Kidney (tissue), 14 donors: ENCODE measurements around the gene GPR55. TPM values are rescaled to one million over a fixed set of nuclear protein-coding genes. Genes with fewer than 3 reads are reported as not detected.
"Not testable (repeated sequence)": the region's sequence is repeated elsewhere in the genome, so short reads cannot be mapped to it uniquely, and the experiment has no call there.

ENCODE experiments used
- DNase-seq, 5 donors: peaks; one replicate each; pipeline ENCODE4 v3.0.0-alpha.2; 2013 to 2020
- FAIRE-seq: peaks from 2 replicates; lab custom pipeline; 2012; peaks lifted over from hg19 to GRCh38; lab: Jason Lieb, UNC
- H3K27ac ChIP-seq, 2 donors: one replicate each; pipeline ENCODE4 v1.7.0; 2013; ENCODE audit warnings: low read depth in 2 of 2, low read length in 2 of 2, inconsistent platforms in 1 of 2
- H3K27me3 ChIP-seq: one replicate; pipeline ENCODE4 v1.7.1; 2013; ENCODE audit warnings: low read length, inconsistent platforms; ENCODE audit not compliant: control insufficient read depth, insufficient read depth
- H3K36me3 ChIP-seq, 3 donors: one replicate each; pipeline versions ENCODE4 v1.7.0 to v1.7.1; 2013; ENCODE audit warnings: low read length in 3 of 3, control low read depth in 1 of 3, inconsistent platforms in 1 of 3; ENCODE audit not compliant: insufficient read depth in 3 of 3, control insufficient read depth in 2 of 3
- H3K4me1 ChIP-seq, 3 donors: one replicate each; pipeline versions ENCODE4 v1.7.0 to v1.7.1; 2013; ENCODE audit warnings: low read length in 3 of 3, inconsistent platforms in 1 of 3, low read depth in 1 of 3; ENCODE audit not compliant: control insufficient read depth in 2 of 3, insufficient read depth in 2 of 3
- H3K4me3 ChIP-seq, 3 donors: one replicate each; pipeline versions ENCODE4 v1.7.0 to v1.8.1; 2013; ENCODE audit warnings: low read length in 3 of 3, control low read depth in 1 of 3, inconsistent platforms in 1 of 3
- H3K9ac ChIP-seq, 3 donors: one replicate each; pipeline versions ENCODE4 v1.7.0 to v1.7.1; 2013; ENCODE audit warnings: low read length in 3 of 3, control low read depth in 1 of 3, inconsistent platforms in 1 of 3
- H3K9me3 ChIP-seq, 3 donors: one replicate each; pipeline versions ENCODE4 v1.7.0 to v1.7.1; 2013; ENCODE audit warnings: low read length in 3 of 3, control low read depth in 1 of 3, inconsistent platforms in 1 of 3; ENCODE audit not compliant: control insufficient read depth in 2 of 3, insufficient read depth in 1 of 3
- intact Hi-C: fragments of 100-400 bp; cut with DNase I; formaldehyde crosslinking; loops from one replicate; pipeline ENCODE4 v1.11.1; 2022
- polyA plus RNA-seq: library from polyadenylated mRNA; stranded (reverse); fragments of 350-450 nt; fragmentation: Illumina TruSeq; extraction: RNeasy Lipid Tissue Mini Kit (QIAGEN cat#74804); gene quantifications from one replicate; pipeline ENCODE4 v1.2.3, GENCODE V29; 2014; ENCODE audit warnings: low read depth, low replicate concordance; ENCODE audit not compliant: insufficient read depth
- total RNA-seq: library from RNA; stranded (reverse); fragmentation: NEBNext Ultra II Directional; extraction: Animal tissue kit (Norgen Biotek cat#: 25700); gene quantifications from one replicate; pipeline ENCODE4 v1.2.1, GENCODE V29; 2021
- TF ChIP-seq, protein P1 (sequence below): IDR thresholded peaks from 3 replicates; pipeline ENCODE4 v1.5.1; 2012; ENCODE audit warnings: mild to moderate bottlenecking, moderate library complexity, borderline replicate concordance; ENCODE audit not compliant: insufficient read depth; ENCODE audit errors: extremely low read depth
- donor health status: control.
- donor health status: control.
- donor health status: control.
- donor health status: control.
- donor health status: control.
- donor health status: DM: yes; HTN: yes; CAD: no.
- donor health status: Normal renal cell carcinoma (clear cell type).

GPR55 gene
- total and polyA plus RNA-seq, 2 donors from 2014 or later, result 0.69 TPM; not detected in 1

DNA sequence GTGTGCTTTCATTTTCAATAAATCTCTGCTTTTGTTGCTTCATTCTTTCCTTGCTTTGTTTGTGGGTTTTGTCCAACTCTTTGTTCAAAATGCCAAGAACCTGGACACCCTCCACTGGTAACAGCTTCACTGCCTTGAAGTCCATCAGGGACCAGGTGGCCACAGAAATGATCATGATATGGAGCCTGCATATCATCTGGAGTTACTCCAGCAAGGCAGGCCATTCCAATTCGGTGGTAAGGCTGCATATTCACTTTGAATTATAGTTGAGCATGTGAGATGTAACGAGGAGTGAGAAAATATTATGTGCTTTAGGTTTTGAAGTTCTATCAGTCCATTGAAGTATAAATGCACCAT is 44.6 kb upstream of the GPR55 start:
- H3K27ac ChIP-seq, result no peak overlapping the region
- no peaks in the 10 kb centered on the region for H3K4me1 ChIP-seq
- FAIRE-seq, result no peak
- no peaks in the 10 kb centered on the region for H3K9me3 ChIP-seq
- H3K36me3 ChIP-seq, result no peaks in the 10 kb centered on the region
- no peak for DNase-seq
- TF ChIP-seq, protein P1, sequence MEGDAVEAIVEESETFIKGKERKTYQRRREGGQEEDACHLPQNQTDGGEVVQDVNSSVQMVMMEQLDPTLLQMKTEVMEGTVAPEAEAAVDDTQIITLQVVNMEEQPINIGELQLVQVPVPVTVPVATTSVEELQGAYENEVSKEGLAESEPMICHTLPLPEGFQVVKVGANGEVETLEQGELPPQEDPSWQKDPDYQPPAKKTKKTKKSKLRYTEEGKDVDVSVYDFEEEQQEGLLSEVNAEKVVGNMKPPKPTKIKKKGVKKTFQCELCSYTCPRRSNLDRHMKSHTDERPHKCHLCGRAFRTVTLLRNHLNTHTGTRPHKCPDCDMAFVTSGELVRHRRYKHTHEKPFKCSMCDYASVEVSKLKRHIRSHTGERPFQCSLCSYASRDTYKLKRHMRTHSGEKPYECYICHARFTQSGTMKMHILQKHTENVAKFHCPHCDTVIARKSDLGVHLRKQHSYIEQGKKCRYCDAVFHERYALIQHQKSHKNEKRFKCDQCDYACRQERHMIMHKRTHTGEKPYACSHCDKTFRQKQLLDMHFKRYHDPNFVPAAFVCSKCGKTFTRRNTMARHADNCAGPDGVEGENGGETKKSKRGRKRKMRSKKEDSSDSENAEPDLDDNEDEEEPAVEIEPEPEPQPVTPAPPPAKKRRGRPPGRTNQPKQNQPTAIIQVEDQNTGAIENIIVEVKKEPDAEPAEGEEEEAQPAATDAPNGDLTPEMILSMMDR, result no peak
- H3K9ac ChIP-seq, result no peak overlapping the region
- H3K4me3 ChIP-seq, result peak overlapping the region in 1 of 3 donors; percentile 41
- intact Hi-C loops, result no loop called here
- H3K27me3 ChIP-seq, result no peaks in the 10 kb centered on the region

DNA sequence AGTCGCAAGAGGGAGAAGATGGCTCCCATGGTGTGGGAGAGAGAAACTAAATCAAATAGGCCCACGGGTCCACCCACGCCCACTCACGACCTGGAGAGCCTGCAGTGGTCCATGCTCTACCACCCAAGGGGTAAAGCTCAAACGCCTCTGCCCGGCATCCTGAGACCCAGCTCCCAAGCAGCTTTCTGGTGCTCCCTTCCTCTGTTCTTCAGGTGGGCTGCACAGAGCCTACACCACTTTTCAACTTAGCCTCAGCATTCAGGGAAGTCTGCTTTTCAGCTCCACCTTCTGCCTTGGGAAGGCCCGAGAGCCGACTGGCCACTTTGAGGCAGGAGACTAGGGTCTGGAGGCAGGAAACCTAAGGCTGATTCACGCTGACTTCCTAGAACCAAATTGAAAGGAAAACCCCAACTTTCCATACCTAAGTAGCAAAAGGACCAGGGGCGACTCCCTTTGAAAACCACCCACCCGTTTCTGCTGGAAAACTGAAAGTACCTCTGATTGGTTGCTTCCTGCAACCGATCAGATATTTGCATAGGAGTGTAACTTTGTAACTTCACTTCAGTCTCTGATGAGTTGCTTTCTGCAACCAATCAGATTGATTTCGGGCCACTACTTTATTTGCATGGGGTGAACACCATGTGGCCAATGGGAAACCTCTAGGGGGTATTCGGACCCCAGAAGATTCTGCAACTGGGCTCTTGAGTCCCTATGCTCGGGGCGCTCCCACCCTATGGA is 44.0 kb upstream of the GPR55 start:
- FAIRE-seq (no peak), DNase-seq (no peak)
- Histone ChIP-seq H3K27me3 (no peaks in the 10 kb centered on the region), H3K9ac (no peak overlapping the region), H3K27ac (no peak overlapping the region), H3K4me3 (peak overlapping the region in 1 of 3 donors; percentile 41), H3K9me3 (no peaks in the 10 kb centered on the region), H3K4me1 (no peaks in the 10 kb centered on the region), H3K36me3 (no peaks in the 10 kb centered on the region)
- TF ChIP-seq, protein P1, result no peak
- intact Hi-C loops, result no loop called here

DNA sequence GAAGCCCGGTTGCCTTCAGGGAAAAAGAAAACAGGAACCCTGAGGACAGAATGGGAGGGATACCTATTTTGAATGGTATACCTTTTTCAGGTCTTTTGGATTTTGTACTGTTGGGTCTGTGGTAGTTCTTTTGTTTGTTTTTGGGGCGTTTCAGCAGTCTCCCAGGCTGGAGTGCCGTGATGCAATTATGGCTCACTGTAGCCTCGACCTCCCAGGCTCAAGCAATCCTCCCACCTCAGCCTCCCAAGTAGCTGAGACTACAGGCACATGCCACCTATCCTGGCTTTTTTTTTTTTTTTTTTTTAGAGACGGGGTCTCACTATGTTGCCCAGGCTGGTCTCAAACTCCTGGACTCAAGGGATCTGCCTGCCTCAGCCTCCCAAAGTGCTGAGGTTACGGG is 43.3 kb upstream of the GPR55 start:
- H3K4me1 ChIP-seq, H3K4me3 ChIP-seq, intact Hi-C loops, DNase-seq, H3K9me3 ChIP-seq, FAIRE-seq, H3K9ac ChIP-seq, H3K27me3 ChIP-seq, H3K27ac ChIP-seq, H3K36me3 ChIP-seq: not testable (repeated sequence)

DNA sequence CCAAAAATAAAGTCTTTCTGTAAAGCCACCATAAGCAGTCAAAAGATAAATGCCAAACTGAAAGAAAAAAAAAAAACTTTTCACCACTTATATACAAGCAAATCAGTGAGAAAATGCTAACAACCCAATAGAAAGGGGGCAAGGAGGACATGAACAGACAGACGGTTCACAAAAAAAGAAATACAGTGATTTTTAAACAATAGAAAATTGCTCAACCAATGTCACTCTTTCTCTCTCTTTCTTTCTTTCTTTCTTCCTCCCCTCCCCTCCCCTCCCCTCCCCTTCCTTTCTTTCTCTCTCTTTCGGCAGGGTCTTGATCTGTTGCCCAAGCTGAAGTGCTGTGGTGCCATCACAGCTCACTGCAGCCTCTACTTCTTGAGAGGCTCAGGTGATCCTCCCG is 42.1 kb upstream of the GPR55 start:
- H3K4me1 ChIP-seq, result no peaks in the 10 kb centered on the region
- intact Hi-C loops, result no loop called here
- no peak overlapping the region for H3K4me3 ChIP-seq
- FAIRE-seq (no peak), DNase-seq (no peak)
- H3K9me3 ChIP-seq, result no peaks in the 10 kb centered on the region
- H3K36me3 ChIP-seq, result no peaks in the 10 kb centered on the region
- TF ChIP-seq, protein P1, result no peak
- no peak overlapping the region for H3K27ac ChIP-seq
- no peak overlapping the region for H3K9ac ChIP-seq
- no peaks in the 10 kb centered on the region for H3K27me3 ChIP-seq
